ENCODE results near the gene KRT33B.
A peak's percentile ranks its signal among the peaks of the same experiment; 100 is the strongest.

Gene KRT33B

DNA sequence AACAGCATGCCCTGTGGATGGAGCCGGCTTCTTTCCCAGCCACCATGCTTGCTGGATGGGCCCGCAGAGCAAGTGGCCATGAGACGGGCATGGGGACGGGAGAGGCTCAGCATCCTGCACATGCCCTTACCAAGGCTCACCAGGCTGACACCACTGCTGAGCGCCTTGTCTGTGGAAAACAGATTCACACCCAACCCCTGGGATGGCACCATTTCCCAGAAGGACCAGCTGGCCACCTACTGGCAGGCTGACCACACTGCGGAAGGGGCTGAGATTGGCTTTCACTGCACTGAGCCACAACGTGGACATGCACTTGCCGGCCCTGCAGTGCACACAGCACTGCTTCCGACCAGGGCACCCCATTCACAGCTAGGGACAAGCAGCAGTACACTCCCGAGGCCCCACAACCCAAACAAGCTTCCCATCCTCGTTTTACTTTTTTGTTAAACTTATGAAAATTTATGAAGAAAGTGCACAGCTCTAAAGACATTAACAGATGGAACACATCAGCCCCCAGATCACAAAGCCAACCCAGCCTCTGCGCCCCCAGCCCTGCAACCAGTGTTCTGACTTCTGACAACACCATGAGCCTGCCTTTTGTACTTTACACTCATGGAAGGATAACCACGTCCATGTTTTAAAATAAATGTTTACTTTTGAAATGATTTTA lies 40.2 kb downstream of the KRT33B start:
- ATAC-seq (ENCODE audit: low read depth) (peak; percentile 79), DNase-seq (ENCODE audit: low spot score) (no peak)
- no peaks in the 10 kb centered on the region for H3K27me3 ChIP-seq (ENCODE audit: insufficient read depth, poor library complexity, severe bottlenecking)
- TF ChIP-seq, protein P1, sequence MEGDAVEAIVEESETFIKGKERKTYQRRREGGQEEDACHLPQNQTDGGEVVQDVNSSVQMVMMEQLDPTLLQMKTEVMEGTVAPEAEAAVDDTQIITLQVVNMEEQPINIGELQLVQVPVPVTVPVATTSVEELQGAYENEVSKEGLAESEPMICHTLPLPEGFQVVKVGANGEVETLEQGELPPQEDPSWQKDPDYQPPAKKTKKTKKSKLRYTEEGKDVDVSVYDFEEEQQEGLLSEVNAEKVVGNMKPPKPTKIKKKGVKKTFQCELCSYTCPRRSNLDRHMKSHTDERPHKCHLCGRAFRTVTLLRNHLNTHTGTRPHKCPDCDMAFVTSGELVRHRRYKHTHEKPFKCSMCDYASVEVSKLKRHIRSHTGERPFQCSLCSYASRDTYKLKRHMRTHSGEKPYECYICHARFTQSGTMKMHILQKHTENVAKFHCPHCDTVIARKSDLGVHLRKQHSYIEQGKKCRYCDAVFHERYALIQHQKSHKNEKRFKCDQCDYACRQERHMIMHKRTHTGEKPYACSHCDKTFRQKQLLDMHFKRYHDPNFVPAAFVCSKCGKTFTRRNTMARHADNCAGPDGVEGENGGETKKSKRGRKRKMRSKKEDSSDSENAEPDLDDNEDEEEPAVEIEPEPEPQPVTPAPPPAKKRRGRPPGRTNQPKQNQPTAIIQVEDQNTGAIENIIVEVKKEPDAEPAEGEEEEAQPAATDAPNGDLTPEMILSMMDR (IDR thresholded peaks at IDR 0.05; ENCODE audit: poor library complexity, severe bottlenecking), result peak; percentile 78
- H3K4me3 ChIP-seq (ENCODE audit: severe bottlenecking), result no peak overlapping the region
- H3K9me3 ChIP-seq (ENCODE audit: severe bottlenecking), result no peaks in the 10 kb centered on the region
- H3K27ac ChIP-seq (ENCODE audit: poor library complexity, severe bottlenecking), result no peak overlapping the region
- H3K36me3 ChIP-seq (ENCODE audit: low read depth), result no peaks in the 10 kb centered on the region
- no peaks in the 10 kb centered on the region for H3K4me1 ChIP-seq (ENCODE audit: insufficient read depth, poor library complexity, severe bottlenecking)

DNA sequence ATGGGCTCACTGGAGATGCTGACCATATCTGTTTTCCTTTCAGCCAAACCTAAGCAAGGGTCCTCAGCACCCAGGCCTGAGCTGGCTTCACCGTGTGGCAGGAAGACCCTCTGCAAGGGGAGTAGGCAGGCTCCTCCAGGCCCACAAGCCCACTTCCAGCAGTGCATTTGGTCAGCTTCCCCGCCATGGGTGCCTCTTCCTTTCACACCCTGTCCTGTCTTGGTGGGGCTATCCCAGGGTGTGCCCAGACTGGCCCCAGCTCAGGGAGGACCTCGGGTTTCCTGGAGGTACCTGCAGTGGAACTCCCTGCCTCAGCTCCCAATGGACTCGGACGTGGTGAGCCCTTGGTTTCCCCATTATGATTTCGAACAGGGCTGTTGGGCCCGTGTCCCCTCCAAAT lies 41.4 kb downstream of the KRT33B start:
- no peaks in the 10 kb centered on the region for H3K27me3 ChIP-seq (ENCODE audit: insufficient read depth, poor library complexity, severe bottlenecking)
- TF ChIP-seq, protein P1 (IDR thresholded peaks at IDR 0.05; ENCODE audit: poor library complexity, severe bottlenecking), result no peak
- H3K27ac ChIP-seq (ENCODE audit: poor library complexity, severe bottlenecking), result no peak overlapping the region
- no peaks in the 10 kb centered on the region for H3K9me3 ChIP-seq (ENCODE audit: severe bottlenecking)
- no peaks in the 10 kb centered on the region for H3K36me3 ChIP-seq (ENCODE audit: low read depth)
- H3K4me1 ChIP-seq (ENCODE audit: insufficient read depth, poor library complexity, severe bottlenecking), result no peaks in the 10 kb centered on the region
- ATAC-seq (ENCODE audit: low read depth) (no peak), DNase-seq (ENCODE audit: low spot score) (no peak)
- H3K4me3 ChIP-seq (ENCODE audit: severe bottlenecking), result no peak overlapping the region

DNA sequence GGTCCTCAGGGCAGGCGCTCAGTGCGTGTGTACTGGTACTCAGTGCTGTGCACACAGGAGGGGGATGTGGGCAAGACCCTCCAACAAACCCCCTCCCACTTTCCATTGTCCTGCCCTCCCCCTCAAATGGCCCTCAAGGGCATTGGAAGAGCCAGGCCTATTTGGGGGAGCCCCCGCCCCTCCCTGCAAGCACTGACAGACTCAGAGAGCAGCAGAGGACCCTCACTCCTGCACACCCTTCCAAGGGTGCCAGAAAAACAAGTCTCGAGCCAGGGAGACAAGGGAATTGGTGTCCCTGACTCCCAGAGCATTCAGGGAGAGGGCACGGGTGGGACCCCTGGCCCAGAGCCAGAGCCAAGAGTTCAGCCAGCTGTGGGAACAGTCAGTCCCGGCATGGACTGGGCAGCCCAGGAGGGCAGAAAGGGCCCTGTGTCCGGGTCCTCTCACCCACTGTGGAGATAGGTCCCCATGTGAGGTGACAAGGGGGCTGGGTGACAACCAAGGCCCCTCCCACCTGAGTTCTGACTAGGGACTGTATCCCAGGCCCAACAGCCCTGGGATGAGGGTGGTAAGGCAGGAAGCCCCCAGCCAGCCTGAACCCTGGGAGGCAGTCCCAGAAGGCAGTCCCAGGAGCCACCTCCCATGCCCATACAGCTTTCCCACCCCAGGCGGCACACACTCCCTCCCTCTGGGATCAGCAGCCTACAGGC lies 42.0 kb downstream of the KRT33B start:
- no peaks in the 10 kb centered on the region for H3K27me3 ChIP-seq (ENCODE audit: insufficient read depth, poor library complexity, severe bottlenecking)

DNA sequence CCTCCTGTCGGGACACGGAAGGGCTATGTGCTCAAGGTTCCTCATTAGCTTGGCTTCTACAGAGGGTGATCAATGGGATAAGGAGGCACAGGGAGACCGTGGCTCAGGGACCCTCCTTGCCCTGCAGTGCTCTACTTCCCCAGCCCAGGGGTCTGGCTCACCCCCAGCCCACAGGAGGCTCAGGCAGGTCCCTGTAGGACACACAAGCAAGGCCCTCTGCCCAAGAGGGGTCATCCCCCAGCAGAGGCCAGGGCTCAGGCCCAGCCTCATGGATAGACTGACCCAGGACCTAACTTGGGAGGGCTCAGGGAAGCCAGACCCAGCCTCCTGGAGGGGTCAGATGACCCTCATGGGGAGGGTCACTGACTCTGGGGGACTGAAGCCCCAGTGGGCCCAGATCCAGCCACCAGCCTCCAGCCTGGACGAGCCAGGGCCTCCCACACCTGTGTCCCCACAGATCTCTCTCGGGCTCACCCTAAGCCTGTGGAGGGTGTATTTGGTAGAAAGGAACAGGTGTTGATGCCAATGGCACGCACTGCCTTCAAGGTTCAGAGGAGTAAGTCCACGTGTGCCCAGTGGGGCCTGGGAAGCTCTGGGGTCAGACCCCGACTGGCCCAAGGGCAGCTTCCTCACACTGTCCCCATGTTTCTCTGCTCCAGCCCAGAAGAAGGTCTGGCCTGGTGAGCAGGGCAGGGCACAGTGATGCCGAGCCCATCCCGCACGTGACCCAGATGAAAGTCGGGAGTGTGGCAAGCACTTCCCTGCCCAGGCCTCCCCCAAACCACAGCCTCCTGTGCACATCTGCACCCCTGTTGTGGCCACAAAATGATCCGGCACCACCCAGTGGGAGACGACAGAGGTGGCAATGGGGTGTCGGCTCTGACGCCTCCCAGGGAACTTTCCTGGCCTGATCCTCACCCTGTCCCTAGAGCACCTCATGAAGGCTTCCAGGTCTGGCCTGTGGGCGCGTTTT lies 43.2 kb downstream of the KRT33B start:
- Histone ChIP-seq H3K9me3 (ENCODE audit: severe bottlenecking) (no peaks in the 10 kb centered on the region), H3K4me3 (ENCODE audit: severe bottlenecking) (no peak overlapping the region), H3K36me3 (ENCODE audit: low read depth) (no peaks in the 10 kb centered on the region), H3K27me3 (ENCODE audit: insufficient read depth, poor library complexity, severe bottlenecking) (no peaks in the 10 kb centered on the region), H3K27ac (ENCODE audit: poor library complexity, severe bottlenecking) (no peak overlapping the region), H3K4me1 (ENCODE audit: insufficient read depth, poor library complexity, severe bottlenecking) (no peaks in the 10 kb centered on the region)
- TF ChIP-seq, protein P1 (IDR thresholded peaks at IDR 0.05; ENCODE audit: poor library complexity, severe bottlenecking), result no peak
- no peak for DNase-seq (ENCODE audit: low spot score)
- ATAC-seq (ENCODE audit: low read depth), result no peak

More for the DNA sequence above, 42.0 kb downstream of the KRT33B start:
- H3K9me3 ChIP-seq (ENCODE audit: severe bottlenecking), result no peaks in the 10 kb centered on the region
- H3K4me1 ChIP-seq (ENCODE audit: insufficient read depth, poor library complexity, severe bottlenecking), result no peaks in the 10 kb centered on the region
- H3K4me3 ChIP-seq (ENCODE audit: severe bottlenecking), result no peak overlapping the region
- no peaks in the 10 kb centered on the region for H3K36me3 ChIP-seq (ENCODE audit: low read depth)
- TF ChIP-seq, protein P1 (IDR thresholded peaks at IDR 0.05; ENCODE audit: poor library complexity, severe bottlenecking), result no peak
- H3K27ac ChIP-seq (ENCODE audit: poor library complexity, severe bottlenecking), result no peak overlapping the region
- ATAC-seq (ENCODE audit: low read depth) (no peak), DNase-seq (ENCODE audit: low spot score) (no peak)

Measured in RWPE2 (cell line).